Left kidney (tissue), 2 donors: ENCODE data around the gene IGLL5. TPM values are rescaled to one million over a fixed set of nuclear protein-coding genes. Genes with fewer than 3 reads are reported as not detected.
"Not testable (repeated sequence)": the region's sequence is repeated elsewhere in the genome, so short reads cannot be mapped to it uniquely, and the experiment has no call there.

Experiments
- DNase-seq: peaks from one replicate; pipeline ENCODE4 v3.0.0-alpha.2; 2013
- polyA plus RNA-seq: library from polyadenylated mRNA; unstranded; fragments of 120-200 nt; gene quantifications from one replicate; pipeline ENCODE4 v1.2.1, GENCODE V29; 2013; ENCODE audit not compliant: insufficient read length

Gene IGLL5
- polyA plus RNA-seq, 1 donor: not detected

DNA sequence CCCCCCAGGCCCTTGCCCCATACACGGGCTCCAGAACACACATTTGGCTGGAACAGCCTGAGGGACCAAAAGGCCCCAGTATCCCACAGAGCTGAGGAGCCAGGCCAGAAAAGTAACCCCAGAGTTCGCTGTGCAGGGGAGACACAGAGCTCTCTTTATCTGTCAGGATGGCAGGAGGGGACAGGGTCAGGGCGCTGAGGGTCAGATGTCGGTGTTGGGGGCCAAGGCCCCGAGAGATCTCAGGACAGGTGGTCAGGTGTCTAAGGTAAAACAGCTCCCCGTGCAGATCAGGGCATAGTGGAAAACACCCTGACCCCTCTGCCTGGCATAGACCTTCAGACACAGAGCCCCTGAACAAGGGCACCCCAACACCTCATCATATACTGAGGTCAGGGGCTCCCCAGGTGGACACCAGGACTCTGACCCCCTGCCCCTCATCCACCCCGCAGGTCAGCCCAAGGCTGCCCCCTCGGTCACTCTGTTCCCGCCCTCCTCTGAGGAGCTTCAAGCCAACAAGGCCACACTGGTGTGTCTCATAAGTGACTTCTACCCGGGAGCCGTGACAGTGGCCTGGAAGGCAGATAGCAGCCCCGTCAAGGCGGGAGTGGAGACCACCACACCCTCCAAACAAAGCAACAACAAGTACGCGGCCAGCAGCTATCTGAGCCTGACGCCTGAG is 13.1 kb downstream of the IGLL5 start:
- DNase-seq: not testable (repeated sequence)

GRCh38 chr22:22901578-22902218 is 14.1 kb downstream of the IGLL5 start:
- no peak for DNase-seq

DNA sequence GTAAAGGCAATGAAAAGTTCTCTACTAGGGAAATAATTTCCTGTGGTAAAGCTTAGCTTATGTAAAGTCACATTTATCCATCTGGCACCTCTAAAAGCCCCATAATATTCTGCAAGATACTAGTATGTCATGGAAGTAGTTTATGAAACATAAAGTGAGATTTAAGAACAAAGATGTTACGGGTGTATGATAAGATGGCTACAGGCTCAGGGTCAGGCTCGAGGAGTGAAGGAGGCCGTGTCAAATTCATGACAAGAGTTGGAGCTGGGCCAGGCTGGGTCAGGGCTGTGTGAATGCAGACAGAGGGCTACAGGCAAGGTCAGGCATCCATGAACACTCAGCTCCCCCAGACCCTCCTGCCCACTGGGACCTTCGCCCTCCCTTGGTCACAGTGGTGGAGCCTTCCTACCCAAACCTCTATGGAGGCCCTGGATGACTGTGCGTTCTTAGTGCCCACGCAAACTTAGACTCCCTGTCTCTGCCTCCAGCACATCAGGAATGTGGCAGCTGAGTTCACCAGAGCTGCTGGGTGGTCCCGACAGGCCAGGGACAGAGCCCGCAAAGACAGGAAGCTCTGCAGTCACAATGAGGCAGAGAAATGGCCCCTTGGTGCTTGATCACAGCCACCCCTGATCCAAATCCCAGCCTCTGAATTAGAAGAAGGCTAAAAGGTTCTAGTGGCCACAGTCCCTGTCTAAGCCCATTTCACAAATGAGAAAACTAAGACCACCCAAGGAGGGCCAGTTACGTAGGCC is 14.8 kb downstream of the IGLL5 start:
- DNase-seq: no peak

GRCh38 chr22:22903355-22903777 is 15.8 kb downstream of the IGLL5 start:
- DNase-seq: no peak

DNA sequence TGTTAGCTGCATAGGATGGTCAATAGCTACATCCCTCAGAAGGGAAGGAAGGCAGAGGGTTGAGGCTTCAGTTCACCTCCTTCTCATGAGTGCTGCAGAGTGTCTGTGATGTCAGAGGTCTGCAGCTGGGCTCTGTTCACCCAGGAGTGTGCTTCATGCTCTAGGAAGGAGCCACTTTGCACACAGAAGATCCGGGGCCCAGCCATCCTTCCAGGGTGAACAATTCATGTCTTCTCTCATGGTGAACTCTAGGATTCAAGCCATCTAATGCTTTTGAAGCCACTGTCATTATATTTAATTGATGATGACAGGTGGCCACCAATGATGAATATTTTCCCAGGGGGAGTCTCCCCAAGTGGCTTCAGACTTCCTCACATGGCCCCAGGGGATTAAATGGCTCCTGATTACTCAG is 16.2 kb downstream of the IGLL5 start:
- DNase-seq: not testable (repeated sequence)

- DNase-seq: not testable (repeated sequence)
These were observed 17.1 kb downstream of the IGLL5 start for GRCh38 chr22:22904736-22905135.

GRCh38 chr22:22906391-22906790 is 18.8 kb downstream of the IGLL5 start:
- not testable (repeated sequence) for DNase-seq

DNA sequence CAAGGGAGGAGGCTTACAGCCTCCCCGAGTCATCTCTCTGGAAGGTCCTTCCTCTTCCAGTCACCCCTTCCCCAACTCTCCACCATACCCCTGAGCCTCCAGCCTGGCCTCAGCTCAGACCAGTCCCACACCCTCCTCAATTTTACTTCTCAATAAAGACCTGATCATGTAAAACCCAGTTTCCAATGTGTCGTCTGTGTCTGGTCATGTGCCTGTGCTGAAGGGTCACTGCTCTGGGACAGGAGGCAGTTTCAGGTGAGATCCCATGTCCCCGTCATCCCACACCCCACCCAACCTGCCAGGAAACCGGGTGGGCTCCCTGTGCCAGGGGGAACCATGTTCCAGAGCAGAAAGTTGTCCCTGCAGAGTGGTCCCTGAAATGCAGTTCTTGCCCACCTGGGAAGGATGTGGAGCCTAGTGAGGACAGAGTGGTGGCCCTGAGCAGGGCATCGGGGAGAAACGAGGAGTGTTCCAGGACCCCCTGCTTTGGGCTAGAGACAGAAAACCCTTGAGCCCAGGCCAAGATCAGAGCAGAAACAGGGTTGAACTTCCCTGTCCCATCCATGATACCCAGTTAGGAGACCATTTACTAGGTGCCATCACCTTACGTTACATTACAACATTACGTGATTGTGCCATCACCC is 19.4 kb downstream of the IGLL5 start:
- no peak for DNase-seq

- no peak for DNase-seq
These were observed 20.2 kb downstream of the IGLL5 start for GRCh38 chr22:22907551-22908494.

- no peak for DNase-seq
These were observed 20.9 kb downstream of the IGLL5 start for GRCh38 chr22:22908495-22908861.

- no peak for DNase-seq
These were observed 21.5 kb downstream of the IGLL5 start for GRCh38 chr22:22908941-22909604.

GRCh38 chr22:22909605-22910271 is 22.1 kb downstream of the IGLL5 start:
- no peak for DNase-seq

- no peak for DNase-seq
These were observed 22.9 kb downstream of the IGLL5 start for GRCh38 chr22:22910272-22911240.

- DNase-seq: no peak
These were observed 23.9 kb downstream of the IGLL5 start for GRCh38 chr22:22911327-22912134.

DNA sequence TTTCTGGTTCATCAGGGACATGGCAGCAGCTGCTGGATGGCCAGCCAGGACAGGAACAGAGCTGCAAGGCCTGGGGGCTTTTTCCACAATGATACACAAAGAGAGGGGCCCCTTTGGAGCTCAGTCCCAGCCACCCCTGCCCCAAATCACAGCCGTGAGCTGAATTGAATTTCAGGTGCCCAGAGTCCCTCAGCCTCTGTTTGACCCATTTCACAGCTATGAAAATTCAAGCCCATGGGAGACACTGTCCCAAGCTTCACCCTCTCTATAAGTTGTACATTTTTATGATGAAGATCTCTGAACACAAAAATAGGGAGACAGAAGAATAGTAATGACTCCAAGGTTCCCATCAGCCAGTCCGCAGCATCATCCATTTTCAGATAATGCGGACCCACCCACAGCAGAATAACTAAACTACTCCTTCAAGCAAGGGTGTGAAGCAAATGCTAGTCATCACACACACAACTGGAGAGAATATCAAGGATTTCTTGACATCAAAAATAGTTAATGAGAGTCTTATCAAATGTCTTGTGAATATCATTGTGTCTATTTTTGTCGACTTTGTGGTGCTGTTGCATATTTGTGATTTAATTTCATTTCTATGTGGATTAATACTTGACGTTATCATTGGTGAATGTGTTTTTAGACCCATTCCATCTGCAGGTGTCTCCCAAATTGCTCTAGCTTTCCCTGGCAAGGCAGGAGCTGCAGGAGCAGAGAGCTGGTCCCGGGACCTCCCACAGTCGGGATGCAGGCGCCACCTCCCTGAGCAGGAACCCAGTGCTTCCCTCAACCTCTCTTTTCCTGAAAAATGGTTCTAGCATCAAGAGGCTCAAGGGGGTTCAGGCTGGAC is 24.7 kb downstream of the IGLL5 start:
- DNase-seq: no peak

DNA sequence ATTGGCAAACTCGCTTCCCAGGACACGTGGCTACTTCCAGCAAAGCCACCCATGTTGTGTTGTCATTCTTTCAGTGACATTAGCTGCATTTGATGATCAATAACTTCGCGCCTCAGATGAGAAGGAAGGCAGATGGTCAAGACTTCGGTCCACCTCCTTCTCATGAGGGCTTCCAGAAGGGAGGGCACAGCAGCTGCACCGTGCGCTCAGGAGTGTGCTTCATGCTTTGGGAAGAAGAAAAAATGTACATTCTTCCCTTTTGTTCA is 25.3 kb downstream of the IGLL5 start:
- DNase-seq: no peak

DNA sequence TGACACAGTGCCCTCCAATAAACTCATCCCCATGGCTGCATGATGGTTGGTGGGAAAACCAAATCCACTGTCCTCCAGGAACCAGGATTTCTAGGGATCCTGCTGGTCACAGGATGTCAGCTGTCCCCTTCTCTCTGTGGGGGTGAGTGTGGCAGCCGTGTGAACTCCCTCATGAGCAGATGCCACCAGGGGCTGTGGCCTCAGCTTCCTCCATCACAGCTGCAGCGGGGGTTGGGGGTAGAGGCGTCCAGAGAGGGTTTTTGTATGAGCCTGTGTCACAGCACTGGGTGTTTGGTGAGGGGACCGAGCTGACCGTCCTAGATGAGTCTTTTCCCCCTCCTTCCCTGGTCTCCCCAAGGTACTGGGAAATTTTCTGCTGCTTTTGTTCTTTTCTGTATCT is 26.4 kb downstream of the IGLL5 start:
- DNase-seq: no peak
